Measurements from ENCODE around the gene SMTN.

- TF ChIP-seq CTCF (IDR thresholded peaks at IDR 0.05) (no peak), POLR2A (IDR thresholded peaks at IDR 0.05) (no peak)
Measured at GRCh38 chr22:31140746-31141145, 59.6 kb downstream of the SMTN start.

Data from testis (tissue), 2 donors.